Upper lobe of right lung (tissue), 1 donor: ENCODE measurements around the gene ERGIC1. TPM values are rescaled to one million over a fixed set of nuclear protein-coding genes. Genes with fewer than 3 reads are reported as not detected.

Source experiments
- ATAC-seq: fragments of 200-7000 bp; cut with Tn5 transposase; one replicate; pipeline ENCODE4 v1.9.1; 2020; ENCODE audit warnings: mild to moderate bottlenecking, moderate library complexity
- DNase-seq: peaks from one replicate; pipeline ENCODE4 v3.0.0-alpha.2; 2020
- H3K27ac ChIP-seq: fragments of 200-600 bp; one replicate; pipeline ENCODE4 v1.8.0; 2022
- H3K27me3 ChIP-seq: fragments of 200-600 bp; one replicate; pipeline ENCODE4 v1.8.0; 2022; ENCODE audit warnings: mild to moderate bottlenecking
- H3K36me3 ChIP-seq: fragments of 200-600 bp; one replicate; pipeline ENCODE4 v1.8.0; 2022
- H3K4me1 ChIP-seq: fragments of 200-600 bp; one replicate; pipeline ENCODE4 v1.8.0; 2022
- H3K4me3 ChIP-seq: fragments of 200-600 bp; one replicate; pipeline ENCODE4 v1.8.0; 2022; ENCODE audit warnings: mild to moderate bottlenecking
- H3K9me3 ChIP-seq: fragments of 200-600 bp; one replicate; pipeline ENCODE4 v1.8.0; 2022
- intact Hi-C: fragments of 100-400 bp; cut with DNase I; formaldehyde crosslinking; loops from one replicate; pipeline ENCODE4 v1.11.0; 2022
- total RNA-seq: library from RNA; stranded (reverse); fragmentation: NEBNext Ultra II Directional; extraction: Animal tissue kit (Norgen Biotek cat#: 25700); gene quantifications from one replicate; pipeline ENCODE4 v1.2.1, GENCODE V29; 2021
- TF ChIP-seq, protein P1 (sequence below): fragments of 200-600 bp; IDR thresholded peaks from one replicate; pipeline ENCODE4 v1.8.0; 2022; ENCODE audit warnings: antibody characterized with exemption
- donor health status: DM: no; HTN: yes; CAD: no; lungs with severe emphysema.

The ERGIC1 gene
- total RNA-seq, 1 donor from 2014 or later, result 186 TPM

- H3K27me3 ChIP-seq, result no peaks in the 10 kb centered on the region
- H3K9me3 ChIP-seq, result no peaks in the 10 kb centered on the region
- H3K4me3 ChIP-seq, result no peak overlapping the region
- intact Hi-C loops, result no loop called here
- TF ChIP-seq, protein P1, sequence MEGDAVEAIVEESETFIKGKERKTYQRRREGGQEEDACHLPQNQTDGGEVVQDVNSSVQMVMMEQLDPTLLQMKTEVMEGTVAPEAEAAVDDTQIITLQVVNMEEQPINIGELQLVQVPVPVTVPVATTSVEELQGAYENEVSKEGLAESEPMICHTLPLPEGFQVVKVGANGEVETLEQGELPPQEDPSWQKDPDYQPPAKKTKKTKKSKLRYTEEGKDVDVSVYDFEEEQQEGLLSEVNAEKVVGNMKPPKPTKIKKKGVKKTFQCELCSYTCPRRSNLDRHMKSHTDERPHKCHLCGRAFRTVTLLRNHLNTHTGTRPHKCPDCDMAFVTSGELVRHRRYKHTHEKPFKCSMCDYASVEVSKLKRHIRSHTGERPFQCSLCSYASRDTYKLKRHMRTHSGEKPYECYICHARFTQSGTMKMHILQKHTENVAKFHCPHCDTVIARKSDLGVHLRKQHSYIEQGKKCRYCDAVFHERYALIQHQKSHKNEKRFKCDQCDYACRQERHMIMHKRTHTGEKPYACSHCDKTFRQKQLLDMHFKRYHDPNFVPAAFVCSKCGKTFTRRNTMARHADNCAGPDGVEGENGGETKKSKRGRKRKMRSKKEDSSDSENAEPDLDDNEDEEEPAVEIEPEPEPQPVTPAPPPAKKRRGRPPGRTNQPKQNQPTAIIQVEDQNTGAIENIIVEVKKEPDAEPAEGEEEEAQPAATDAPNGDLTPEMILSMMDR, result no peak
- peak overlapping the region; percentile 79 for H3K27ac ChIP-seq
- H3K36me3 ChIP-seq, result peaks cover 56% of the 10 kb centered on the region
- no peak for DNase-seq
- no peak for ATAC-seq
- no peaks in the 10 kb centered on the region for H3K4me1 ChIP-seq
Observed at GRCh38 chr5:172911628-172911880, 77.5 kb downstream of the ERGIC1 start.

DNA sequence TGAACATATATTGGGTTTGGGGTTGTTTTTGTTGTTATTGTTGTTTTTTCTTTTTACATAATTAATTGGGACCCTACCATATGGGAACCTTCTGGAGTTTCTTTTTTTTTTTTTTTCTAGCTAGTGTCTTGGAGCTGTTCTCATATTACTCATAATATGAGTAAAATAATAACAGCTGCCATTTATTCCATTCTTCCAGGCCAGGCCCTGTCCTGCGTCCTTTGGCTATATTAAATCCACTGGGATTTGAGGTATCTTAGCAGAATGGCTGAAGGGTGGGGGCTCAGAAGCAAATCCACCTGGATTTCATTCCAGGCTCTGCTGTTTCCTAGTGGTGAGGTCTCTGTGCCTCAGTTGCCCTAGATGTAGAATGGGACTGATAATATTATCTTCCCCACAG is 77.9 kb downstream of the ERGIC1 start:
- no peaks in the 10 kb centered on the region for H3K9me3 ChIP-seq
- intact Hi-C loops, result no loop called here
- DNase-seq (no peak), ATAC-seq (no peak)
- no peaks in the 10 kb centered on the region for H3K4me1 ChIP-seq
- peak overlapping the region; percentile 79 for H3K27ac ChIP-seq
- H3K27me3 ChIP-seq, result no peaks in the 10 kb centered on the region
- TF ChIP-seq, protein P1, result no peak
- H3K36me3 ChIP-seq, result peaks cover 57% of the 10 kb centered on the region
- no peak overlapping the region for H3K4me3 ChIP-seq

DNA sequence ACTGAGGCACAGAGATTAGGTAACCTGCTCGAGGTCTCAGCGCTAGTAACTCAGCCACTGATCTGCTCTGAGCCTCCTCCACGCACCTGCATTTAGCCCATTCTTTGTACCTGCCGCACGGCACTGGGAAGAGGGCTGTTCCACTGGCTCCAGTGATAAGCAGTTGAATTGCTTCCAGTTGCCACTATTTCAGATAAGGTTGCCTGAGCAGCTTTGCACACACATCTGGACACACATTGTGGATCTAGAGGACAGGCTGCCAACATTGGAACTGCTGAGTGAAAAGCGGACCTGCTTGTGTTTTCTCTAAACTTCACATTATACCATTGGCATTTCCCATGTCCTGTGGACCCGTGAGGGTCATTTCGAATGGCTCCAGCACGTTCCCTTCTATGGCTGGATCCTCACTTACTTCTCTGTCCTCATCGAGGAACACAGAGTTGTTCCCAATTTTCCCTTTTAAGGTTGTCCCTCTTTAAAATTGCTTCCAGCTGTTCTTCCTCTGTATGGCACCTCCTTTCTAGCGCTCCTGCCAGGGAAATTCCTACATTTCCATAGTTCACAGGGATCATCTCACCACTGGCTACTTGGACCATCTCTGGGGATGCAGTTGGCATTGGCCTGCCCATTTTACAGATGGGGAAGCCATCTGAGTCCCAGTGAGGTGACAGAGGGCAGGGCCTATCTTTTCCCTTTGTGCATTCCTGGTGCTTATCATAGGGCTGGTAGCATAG is 79.2 kb downstream of the ERGIC1 start:
- intact Hi-C loops, result no loop called here
- Histone ChIP-seq H3K36me3 (peaks cover 64% of the 10 kb centered on the region), H3K4me3 (no peak overlapping the region), H3K9me3 (no peaks in the 10 kb centered on the region), H3K27ac (no peak overlapping the region), H3K4me1 (no peaks in the 10 kb centered on the region), H3K27me3 (no peaks in the 10 kb centered on the region)
- no peak for ATAC-seq
- no peak for DNase-seq
- TF ChIP-seq, protein P1, result no peak

DNA sequence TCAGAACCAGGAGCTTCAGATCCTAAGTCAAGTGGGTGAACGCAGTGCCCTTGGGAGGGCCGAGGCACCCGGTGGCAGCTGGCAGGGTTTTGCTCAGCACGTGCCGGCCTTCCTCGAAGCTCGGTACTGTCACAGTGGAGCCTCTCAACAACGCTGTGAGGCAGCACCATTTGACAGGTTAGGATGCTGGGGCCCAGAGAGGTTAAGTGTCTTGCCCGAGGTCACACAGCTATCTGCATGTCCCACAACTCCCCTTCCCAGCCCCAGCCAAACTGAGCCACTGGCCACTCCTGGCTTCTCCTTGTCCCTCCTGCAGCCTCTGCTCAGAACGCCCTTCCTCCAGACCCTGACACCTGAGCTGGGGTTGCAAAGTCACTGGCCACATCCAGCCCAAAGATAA is 81.5 kb downstream of the ERGIC1 start:
- no peaks in the 10 kb centered on the region for H3K27me3 ChIP-seq
- peaks cover 84% of the 10 kb centered on the region for H3K36me3 ChIP-seq
- no peak overlapping the region for H3K27ac ChIP-seq
- H3K4me1 ChIP-seq, result no peaks in the 10 kb centered on the region
- intact Hi-C loops, result no loop called here
- TF ChIP-seq, protein P1, result no peak
- ATAC-seq (no peak), DNase-seq (no peak)
- no peaks in the 10 kb centered on the region for H3K9me3 ChIP-seq
- H3K4me3 ChIP-seq, result no peak overlapping the region

GRCh38 chr5:172918421-172919371 is 84.6 kb downstream of the ERGIC1 start:
- peak; percentile 26 for ATAC-seq
- Histone ChIP-seq H3K27me3 (no peaks in the 10 kb centered on the region), H3K27ac (no peak overlapping the region), H3K4me1 (no peaks in the 10 kb centered on the region), H3K4me3 (no peak overlapping the region), H3K36me3 (peaks cover 70% of the 10 kb centered on the region), H3K9me3 (no peaks in the 10 kb centered on the region)
- intact Hi-C loops, result no loop called here
- TF ChIP-seq, protein P1, result no peak
- DNase-seq, result no peak
